Prostate gland (tissue), 2 donors: Measurements from ENCODE around the gene PRSS27.

ENCODE experiments used
- CTCF ChIP-seq, 4 experiments: fragments of 200-600 bp in 2 of 4; fragments of 450-650 bp in 2 of 4; sonication (generic) in 2 of 4; IDR thresholded peaks; 1 replicate in 3 of 4; 2 replicates in 1 of 4; pipeline ENCODE4 v1.5.1; 2016 to 2019; ENCODE audit warnings: antibody characterized with exemption in 4 of 4, mild to moderate bottlenecking in 2 of 4, moderate library complexity in 2 of 4
- POLR2AphosphoS5 ChIP-seq: sonication (generic); formaldehyde crosslinking; IDR thresholded peaks from one replicate; pipeline ENCODE4 v1.6.1; 2017; ENCODE audit warnings: antibody characterized with exemption

GRCh38 chr16:2715519-2715918 lies 4.5 kb downstream of the PRSS27 start:
- TF ChIP-seq CTCF (IDR thresholded peaks at IDR 0.05), result no peak
- no peak for TF ChIP-seq POLR2AphosphoS5
